Measurements from ENCODE around the gene WBP2. TPM values are rescaled to one million over a fixed set of nuclear protein-coding genes. Genes with fewer than 3 reads are reported as not detected.
A peak's percentile ranks its signal among the peaks of the same experiment; 100 is the strongest.

Gene WBP2
- total RNA-seq, 1 experiment from 2014 or later = 51.8 TPM

DNA sequence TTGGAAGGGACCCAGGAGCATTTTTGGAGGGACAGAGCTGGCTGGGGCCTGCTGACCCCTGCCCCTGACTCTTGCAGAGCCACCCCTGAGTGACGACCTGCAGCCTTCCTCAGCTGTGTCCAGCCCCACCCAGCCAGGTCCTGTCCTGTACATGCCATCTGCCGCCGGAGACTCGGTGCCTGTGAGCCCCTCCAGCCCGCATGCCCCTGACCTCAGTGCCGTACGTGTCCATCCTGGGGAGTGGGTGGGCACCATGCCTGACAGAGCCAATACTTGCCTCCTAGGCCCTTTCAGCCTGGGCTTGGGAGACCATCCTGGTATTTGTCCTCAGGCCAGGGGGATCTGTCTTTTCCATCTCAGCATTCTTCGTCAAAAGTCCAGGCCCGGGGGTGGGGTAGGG lies 38.4 kb downstream of the WBP2 start:
- no peak overlapping the region for H3K4me2 ChIP-seq (ENCODE audit: low read length)
- no peak for ATAC-seq
- no peaks in the 10 kb centered on the region for H3K79me2 ChIP-seq (ENCODE audit: low read length)
- no peaks in the 10 kb centered on the region for H3K9me2 ChIP-seq (replicated peaks; ENCODE audit: low read length)
- H3K27ac ChIP-seq (ENCODE audit: low read length) = no peak overlapping the region
- H3K27me3 ChIP-seq (ENCODE audit: low read length) = no peaks in the 10 kb centered on the region
- H3K4me3 ChIP-seq (ENCODE audit: low read length) = no peak overlapping the region
- no peak overlapping the region for H3K9ac ChIP-seq (ENCODE audit: low read length)
- POLR2A ChIA-PET (ENCODE audit: unreplicated experiment) = no interaction called here
- H2AFZ ChIP-seq (ENCODE audit: low read length) = no peak overlapping the region
- intact Hi-C loops (cut with micrococcal nuclease) = no loop called here
- no peaks in the 10 kb centered on the region for H3K9me3 ChIP-seq (ENCODE audit: low read length)
- no TSS peak for BruUV-seq (replicated peaks)
- no peak for DNase-seq
- CTCF ChIA-PET = interaction anchor here (0.5 kb wide), 1 partner anchor 52 kb away, joined by 3 read pairs; the partner anchor contains the start of gene GALK1
- peaks cover 14% of the 10 kb centered on the region; the same call in 1 of the 2 replicates for H3K36me3 ChIP-seq (ENCODE audit: low read depth, low read length)
- no peaks in the 10 kb centered on the region for H4K20me1 ChIP-seq (ENCODE audit: low read length)
- TF ChIP-seq EZH2phosphoT487 (IDR thresholded peaks at IDR 0.05; ENCODE audit: borderline replicate concordance, low read length) = no peak
- TF ChIP-seq, protein P1, sequence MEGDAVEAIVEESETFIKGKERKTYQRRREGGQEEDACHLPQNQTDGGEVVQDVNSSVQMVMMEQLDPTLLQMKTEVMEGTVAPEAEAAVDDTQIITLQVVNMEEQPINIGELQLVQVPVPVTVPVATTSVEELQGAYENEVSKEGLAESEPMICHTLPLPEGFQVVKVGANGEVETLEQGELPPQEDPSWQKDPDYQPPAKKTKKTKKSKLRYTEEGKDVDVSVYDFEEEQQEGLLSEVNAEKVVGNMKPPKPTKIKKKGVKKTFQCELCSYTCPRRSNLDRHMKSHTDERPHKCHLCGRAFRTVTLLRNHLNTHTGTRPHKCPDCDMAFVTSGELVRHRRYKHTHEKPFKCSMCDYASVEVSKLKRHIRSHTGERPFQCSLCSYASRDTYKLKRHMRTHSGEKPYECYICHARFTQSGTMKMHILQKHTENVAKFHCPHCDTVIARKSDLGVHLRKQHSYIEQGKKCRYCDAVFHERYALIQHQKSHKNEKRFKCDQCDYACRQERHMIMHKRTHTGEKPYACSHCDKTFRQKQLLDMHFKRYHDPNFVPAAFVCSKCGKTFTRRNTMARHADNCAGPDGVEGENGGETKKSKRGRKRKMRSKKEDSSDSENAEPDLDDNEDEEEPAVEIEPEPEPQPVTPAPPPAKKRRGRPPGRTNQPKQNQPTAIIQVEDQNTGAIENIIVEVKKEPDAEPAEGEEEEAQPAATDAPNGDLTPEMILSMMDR (conservative IDR thresholded peaks at IDR 0.05; ENCODE audit: low read depth, low read length) = no peak
- TF ChIP-seq EZH2 (IDR thresholded peaks at IDR 0.05; ENCODE audit: low read length, unreplicated experiment) = no peak
- H3F3A ChIP-seq (ENCODE audit: low read length, unreplicated experiment) = no peaks in the 10 kb centered on the region
- H3K4me1 ChIP-seq (ENCODE audit: insufficient read depth, low read length) = peaks cover 12% of the 10 kb centered on the region

DNA sequence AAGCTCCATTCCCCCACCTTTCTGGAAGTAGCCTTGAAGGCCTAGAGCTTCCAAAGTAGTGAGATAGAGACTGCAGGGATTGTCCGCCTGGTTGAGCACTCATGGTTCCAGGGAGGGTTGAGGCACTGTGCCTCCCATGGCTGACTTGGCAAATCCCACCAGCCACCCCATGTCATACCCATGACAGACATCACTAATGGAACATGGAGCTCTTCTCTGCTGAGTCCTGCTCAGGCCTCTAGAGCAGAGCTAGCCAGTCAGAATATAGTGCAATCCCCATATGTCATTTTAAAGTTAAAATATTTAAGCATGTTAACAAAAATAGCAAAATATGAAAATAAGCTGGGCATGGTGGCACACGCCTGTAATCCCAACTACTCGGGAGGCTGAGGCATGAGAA lies 39.7 kb downstream of the WBP2 start:
- no peaks in the 10 kb centered on the region for H4K20me1 ChIP-seq (ENCODE audit: low read length)

More for the DNA sequence above, 39.7 kb downstream of the WBP2 start:
- no TSS peak for BruUV-seq (replicated peaks)
- Histone ChIP-seq H3F3A (ENCODE audit: low read length, unreplicated experiment) (no peaks in the 10 kb centered on the region), H3K9me3 (ENCODE audit: low read length) (no peaks in the 10 kb centered on the region), H3K79me2 (ENCODE audit: low read length) (no peaks in the 10 kb centered on the region), H3K27me3 (ENCODE audit: low read length) (no peaks in the 10 kb centered on the region), H3K4me3 (ENCODE audit: low read length) (no peak overlapping the region), H3K4me1 (ENCODE audit: insufficient read depth, low read length) (peaks cover 12% of the 10 kb centered on the region), H3K27ac (ENCODE audit: low read length) (peak overlapping the region; percentile 63), H2AFZ (ENCODE audit: low read length) (peak overlapping the region; percentile 60), H3K9ac (ENCODE audit: low read length) (peak overlapping the region; percentile 43), H3K4me2 (ENCODE audit: low read length) (peak overlapping the region; percentile 21), H3K9me2 (replicated peaks; ENCODE audit: low read length) (no peaks in the 10 kb centered on the region), H3K36me3 (ENCODE audit: low read depth, low read length) (peaks cover 7% of the 10 kb centered on the region; the same call in 1 of the 2 replicates)
- DNase-seq = no peak
- ChIA-PET CTCF (interaction anchor here (0.6 to 0.9 kb wide), 2 partner anchors 15 to 40 kb away, joined by 3 read pairs; no protein-coding TSS in a partner anchor), POLR2A (ENCODE audit: unreplicated experiment) (no interaction called here)
- TF ChIP-seq EZH2 (IDR thresholded peaks at IDR 0.05; ENCODE audit: low read length, unreplicated experiment) (no peak), EZH2phosphoT487 (IDR thresholded peaks at IDR 0.05; ENCODE audit: borderline replicate concordance, low read length) (no peak)
- TF ChIP-seq, protein P1 (conservative IDR thresholded peaks at IDR 0.05; ENCODE audit: low read depth, low read length) = no peak
- intact Hi-C loops (cut with micrococcal nuclease) = loop anchor here (2.0 kb wide), 1 partner anchor 29 kb away; no protein-coding TSS in a partner anchor
- no peak for ATAC-seq
